Measurements from ENCODE around the gene KIF5B. TPM values are rescaled to one million over a fixed set of nuclear protein-coding genes. Genes with fewer than 3 reads are reported as not detected.

KIF5B gene
- total and polyA plus RNA-seq, 2 of the 8 experiments (the other 6 are each of a cell fraction or from before 2014, with no cell fraction given), result 9.8 to 68.4 TPM

DNA sequence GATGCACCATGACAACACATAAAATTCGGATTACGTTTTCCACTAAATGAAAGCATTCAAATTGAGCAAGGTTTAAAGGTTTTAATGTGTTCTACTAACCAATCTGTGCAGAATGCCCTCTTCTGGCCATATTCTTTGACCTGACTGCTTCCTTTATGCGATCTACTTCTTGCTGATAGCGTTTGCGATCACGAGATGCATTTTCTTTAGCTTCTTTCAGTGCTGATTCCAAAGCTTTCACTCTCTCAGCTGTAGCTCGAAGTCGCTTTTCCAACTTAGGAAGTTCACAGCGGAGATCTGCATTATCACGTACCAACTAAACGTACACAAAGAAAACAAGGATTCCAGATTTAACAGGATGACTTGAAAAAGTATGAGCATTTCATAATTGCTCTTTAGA lies 39.2 kb downstream of the KIF5B start:
- no peaks in the 10 kb centered on the region for H3K27me3 ChIP-seq (replicated peaks in 1 of 4; ENCODE audit: control insufficient read depth in 3 of 4, extremely low read depth in 1 of 4, insufficient read depth in 3 of 4, low read length in 3 of 4)
- H4K91ac ChIP-seq (replicated peaks; ENCODE audit: insufficient read length, low read length), result no peak overlapping the region
- H3K79me1 ChIP-seq (ENCODE audit: low read depth, low read length), result no peaks in the 10 kb centered on the region
- no peak overlapping the region for H3K23ac ChIP-seq (ENCODE audit: insufficient read length)
- WGBS, 2 experiments (ENCODE audit: extremely low coverage in 1 of 2, insufficient coverage in 1 of 2, insufficient read length in 1 of 2, insufficient replicate concordance in 2 of 2, low coverage in 1 of 2, low lambda C conversion rate in 2 of 2, missing lambda C conversion rate in 1 of 2), result 96% methylated on average over 11 of the region's 11 CpGs; no CpG with 5 or more reads in 1 of the 2 experiments
- DNase-seq (ENCODE audit: low read depth in 1 of 2, low spot score in 2 of 2), result no peak
- H2BK5ac ChIP-seq (ENCODE audit: low read depth, low read length), result no peak overlapping the region
- no peak for FAIRE-seq
- no peak overlapping the region for H2AFZ ChIP-seq (ENCODE audit: low read length)
- H2BK15ac ChIP-seq (ENCODE audit: low read length), result no peak overlapping the region
- H2AK5ac ChIP-seq (ENCODE audit: low read depth, low read length), result no peak overlapping the region
- H4K5ac ChIP-seq (ENCODE audit: insufficient read length, low read depth, low read length), result no peak overlapping the region
- H3K4ac ChIP-seq (replicated peaks; ENCODE audit: insufficient read length, low read depth, low read length), result no peak overlapping the region
- H3K9me3 ChIP-seq (ENCODE audit: insufficient read depth in 2 of 2, low read depth in 1 of 2, low read length in 1 of 2), result no peaks in the 10 kb centered on the region
- H3K9ac ChIP-seq (replicated peaks in 1 of 4; ENCODE audit: extremely low read depth in 1 of 4, low read depth in 3 of 4, low read length in 3 of 4), result no peak overlapping the region
- H3K79me2 ChIP-seq (ENCODE audit: control insufficient read depth in 1 of 2, insufficient read depth in 2 of 2, low read length in 2 of 2), result no peaks in the 10 kb centered on the region
- H2BK20ac ChIP-seq (ENCODE audit: low read length), result no peak overlapping the region
- no peaks in the 10 kb centered on the region for H3K23me2 ChIP-seq (ENCODE audit: low read depth, low read length)
- TF ChIP-seq, protein P1, sequence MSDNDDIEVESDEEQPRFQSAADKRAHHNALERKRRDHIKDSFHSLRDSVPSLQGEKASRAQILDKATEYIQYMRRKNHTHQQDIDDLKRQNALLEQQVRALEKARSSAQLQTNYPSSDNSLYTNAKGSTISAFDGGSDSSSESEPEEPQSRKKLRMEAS (IDR thresholded peaks at IDR 0.05), result no peak
- TF ChIP-seq HDAC6 (IDR thresholded peaks at IDR 0.05; ENCODE audit: low read depth, low read length) (no peak), SIX5 (IDR thresholded peaks at IDR 0.05; ENCODE audit: low read depth, low read length) (no peak), CEBPB (IDR thresholded peaks at IDR 0.05; ENCODE audit: low read depth, low read length) (no peak), KDM5A (IDR thresholded peaks at IDR 0.05; ENCODE audit: low read length) (no peak)
- TF ChIP-seq, protein P2, sequence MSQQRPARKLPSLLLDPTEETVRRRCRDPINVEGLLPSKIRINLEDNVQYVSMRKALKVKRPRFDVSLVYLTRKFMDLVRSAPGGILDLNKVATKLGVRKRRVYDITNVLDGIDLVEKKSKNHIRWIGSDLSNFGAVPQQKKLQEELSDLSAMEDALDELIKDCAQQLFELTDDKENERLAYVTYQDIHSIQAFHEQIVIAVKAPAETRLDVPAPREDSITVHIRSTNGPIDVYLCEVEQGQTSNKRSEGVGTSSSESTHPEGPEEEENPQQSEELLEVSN (IDR thresholded peaks at IDR 0.05), result no peak
- peaks cover 23 to 97% (median 72%) of the 10 kb centered on the region in 4 experiments for H3K36me3 ChIP-seq (ENCODE audit: control insufficient read depth in 2 of 4, insufficient read depth in 4 of 4, low read length in 3 of 4)
- no peak overlapping the region for H3K4me2 ChIP-seq (ENCODE audit: insufficient read depth in 1 of 2, low read depth in 2 of 2, low read length in 2 of 2)
- no peak overlapping the region for H3K4me3 ChIP-seq (ENCODE audit: extremely low read depth in 1 of 4, insufficient read depth in 2 of 4, low read depth in 3 of 4, low read length in 4 of 4)
- H2BK12ac ChIP-seq (ENCODE audit: low read depth, low read length), result no peak overlapping the region
- H2BK120ac ChIP-seq (replicated peaks; ENCODE audit: low read depth, low read length), result no peak overlapping the region
- no peak overlapping the region for H3K14ac ChIP-seq (ENCODE audit: insufficient read length)
- H4K8ac ChIP-seq (ENCODE audit: extremely low read depth, insufficient read depth, low read length), result no peak overlapping the region
- no peak overlapping the region for H3K56ac ChIP-seq (replicated peaks; ENCODE audit: insufficient read length, low read depth, low read length)
- POLR2A ChIA-PET (ENCODE audit: partially characterized antibody), result interaction anchor here (0.9 kb wide), 1 partner anchor 40 kb away, joined by 3 read pairs; no protein-coding TSS in a partner anchor
- no peak overlapping the region for H3K27ac ChIP-seq (ENCODE audit: low read depth, low read length)
- no peaks in the 10 kb centered on the region for H3K4me1 ChIP-seq (replicated peaks in 1 of 4; ENCODE audit: control insufficient read depth in 3 of 4, insufficient read depth in 4 of 4, low read length in 3 of 4)
- H3K18ac ChIP-seq (ENCODE audit: extremely low read depth, low read length), result no peak overlapping the region
- CTCF ChIA-PET (ENCODE audit: partially characterized antibody), result no interaction called here
- peaks cover 0 to 3% of the 10 kb centered on the region in 2 experiments for H4K20me1 ChIP-seq (replicated peaks in 1 of 2; ENCODE audit: control insufficient read depth in 1 of 2, insufficient read depth in 2 of 2, low read length in 2 of 2)
